A549 (cell line): ENCODE results near the gene HLF.

Source experiments
- CEBPB ChIP-seq, 2 experiments: fragments of >200 bp in 1 of 2; sonication (Bioruptor Twin) in 1 of 2; formaldehyde crosslinking in 1 of 2; IDR thresholded peaks; 2 replicates each; pipeline ENCODE4 v1.6.1; 2012 to 2016
- CTCF ChIP-seq: fragments of >200 bp; sonication (Bioruptor Twin); formaldehyde crosslinking; IDR thresholded peaks from 3 replicates; pipeline ENCODE4 v1.5.1; 2016
- KDM1A ChIP-seq: fragments of 200-600 bp; sonication (generic); IDR thresholded peaks from 2 replicates; pipeline ENCODE4 v1.6.1; 2016; ENCODE audit warnings: low read depth, mild to moderate bottlenecking
- MAZ ChIP-seq: fragments of 150-350 bp; IDR thresholded peaks from 2 replicates; pipeline ENCODE4 v1.6.1; 2014; ENCODE audit warnings: antibody characterized with exemption, low read depth, low read length, borderline replicate concordance
- MYC ChIP-seq: IDR thresholded peaks from 2 replicates; pipeline ENCODE4 v1.6.1; 2012; ENCODE audit warnings: mild to moderate bottlenecking, inconsistent platforms, low read length, improper control_type of control experiment, borderline replicate concordance

GRCh38 chr17:55254375-55254774, 10.4 kb upstream of the HLF start:
- no peak for TF ChIP-seq KDM1A
- TF ChIP-seq MAZ: no peak
- TF ChIP-seq CTCF: no peak
- no peak for TF ChIP-seq MYC
- TF ChIP-seq CEBPB (IDR thresholded peaks at IDR 0.05): no peak
